NCI-H2196 (cell line): ENCODE data around the gene NFATC2.
"Not testable (repeated sequence)": the region's sequence is repeated elsewhere in the genome, so short reads cannot be mapped to it uniquely, and the experiment has no call there.

Experiments
- DNase-seq: peaks from one replicate; lab custom pipeline; 2025; ENCODE audit not compliant: unreplicated experiment; lab: John Stamatoyannopoulos, UW

NFATC2 gene

GRCh38 chr20:51540580-51540979 is 1.9 kb downstream of the NFATC2 start:
- DNase-seq = no peak

- not testable (repeated sequence) for DNase-seq
Measured at GRCh38 chr20:51540074-51540473, 2.4 kb downstream of the NFATC2 start.

GRCh38 chr20:51536116-51537069 is 6.1 kb downstream of the NFATC2 start:
- peak; percentile 76 for DNase-seq

GRCh38 chr20:51535674-51536073 is 6.8 kb downstream of the NFATC2 start:
- DNase-seq = no peak

- DNase-seq = no peak
Measured at GRCh38 chr20:51535075-51535386, 7.5 kb downstream of the NFATC2 start.

- no peak for DNase-seq
Measured at GRCh38 chr20:51533291-51534172, 9.0 kb downstream of the NFATC2 start.

- DNase-seq = no peak
Measured at GRCh38 chr20:51532577-51533191, 9.8 kb downstream of the NFATC2 start.

- no peak for DNase-seq
Measured at GRCh38 chr20:51531712-51532456, 10.6 kb downstream of the NFATC2 start.

GRCh38 chr20:51531141-51531710 is 11.3 kb downstream of the NFATC2 start:
- no peak for DNase-seq

GRCh38 chr20:51529758-51530157 is 12.8 kb downstream of the NFATC2 start:
- DNase-seq = no peak

- DNase-seq = no peak
Measured at GRCh38 chr20:51529081-51529681, 13.3 kb downstream of the NFATC2 start.

- no peak for DNase-seq
Measured at GRCh38 chr20:51528263-51529027, 14.1 kb downstream of the NFATC2 start.

- DNase-seq = no peak
Measured at GRCh38 chr20:51526754-51527153, 15.8 kb downstream of the NFATC2 start.

- DNase-seq = no peak
Measured at GRCh38 chr20:51526106-51526470, 16.4 kb downstream of the NFATC2 start.

- DNase-seq = no peak
Measured at GRCh38 chr20:51525241-51526105, 17.0 kb downstream of the NFATC2 start.

- no peak for DNase-seq
Measured at GRCh38 chr20:51523276-51524013, 19.1 kb downstream of the NFATC2 start.

- no peak for DNase-seq
Measured at GRCh38 chr20:51522207-51522606, 20.3 kb downstream of the NFATC2 start.

GRCh38 chr20:51517839-51518238 is 24.7 kb downstream of the NFATC2 start:
- DNase-seq = no peak
